GM18498 (cell line): Measurements from ENCODE around the gene RTL9.
"Not testable (repeated sequence)": the region's sequence is repeated elsewhere in the genome, so short reads cannot be mapped to it uniquely, and the experiment has no call there.

Experiments used
- ATAC-seq: cut with Tn5 transposase; IDR thresholded peaks from one replicate; pipeline ENCODE4 v1.9.1; 2021; ENCODE audit warnings: mild to moderate bottlenecking, moderate library complexity; ENCODE audit not compliant: unreplicated experiment

Gene RTL9

DNA sequence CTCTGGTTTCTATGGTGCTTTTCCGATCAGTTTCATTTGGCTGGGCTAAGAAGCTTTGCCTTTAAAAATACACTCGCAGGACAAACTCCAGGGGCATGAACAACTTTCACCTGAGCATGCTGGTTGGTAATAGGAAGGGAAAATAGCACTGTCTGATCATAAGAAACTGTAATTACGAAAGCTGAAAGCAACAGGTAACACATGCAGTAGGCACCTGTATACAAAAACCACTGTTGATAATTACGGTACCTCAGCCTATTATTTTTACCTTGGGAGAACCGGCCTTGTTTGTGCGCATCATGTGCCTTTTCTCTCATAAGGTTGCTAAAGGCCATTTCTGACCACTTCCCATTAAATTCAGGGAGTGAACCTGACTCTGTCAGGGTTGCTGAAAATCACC is 45.7 kb downstream of the RTL9 start:
- no peak for ATAC-seq

GRCh38 chrX:110406250-110406649 is 47.6 kb downstream of the RTL9 start:
- ATAC-seq = not testable (repeated sequence)

DNA sequence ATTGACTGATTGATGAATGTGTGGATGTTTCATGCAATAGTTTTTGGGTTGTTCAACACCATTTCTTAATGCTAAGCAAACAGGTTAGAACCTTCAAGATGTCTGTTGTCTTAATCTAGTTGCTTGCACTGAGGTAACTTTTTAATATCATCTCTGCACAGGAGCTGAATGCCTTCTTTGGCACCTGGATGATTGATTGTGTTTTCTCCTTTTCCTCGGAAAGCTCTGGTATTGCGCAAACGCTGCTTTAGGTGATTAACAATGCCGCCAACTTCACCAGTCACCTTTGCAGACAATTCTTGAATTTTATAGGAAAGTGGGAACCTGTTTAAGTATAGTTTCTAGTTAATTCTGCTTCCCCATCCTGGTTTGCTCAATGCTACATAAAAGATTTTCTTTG is 48.2 kb downstream of the RTL9 start:
- ATAC-seq = no peak

GRCh38 chrX:110407910-110408545 is 49.4 kb downstream of the RTL9 start:
- ATAC-seq = peak; percentile 69
